Measurements from ENCODE around the gene CYP27C1.
"Not testable (repeated sequence)": the region's sequence is repeated elsewhere in the genome, so short reads cannot be mapped to it uniquely, and the experiment has no call there.

The CYP27C1 gene

GRCh38 chr2:127173057-127173456 is 47.0 kb downstream of the CYP27C1 start:
- H3K4me1 Mint-ChIP-seq: no peaks in the 10 kb centered on the region
- H3K4me3 Mint-ChIP-seq: no peak overlapping the region
- H3K27ac Mint-ChIP-seq: no peak overlapping the region
- H3K9me3 Mint-ChIP-seq: no peaks in the 10 kb centered on the region
- DNase-seq (no peak), ATAC-seq (no peak)
- H3K27me3 Mint-ChIP-seq: peaks cover 10% of the 10 kb centered on the region

DNA sequence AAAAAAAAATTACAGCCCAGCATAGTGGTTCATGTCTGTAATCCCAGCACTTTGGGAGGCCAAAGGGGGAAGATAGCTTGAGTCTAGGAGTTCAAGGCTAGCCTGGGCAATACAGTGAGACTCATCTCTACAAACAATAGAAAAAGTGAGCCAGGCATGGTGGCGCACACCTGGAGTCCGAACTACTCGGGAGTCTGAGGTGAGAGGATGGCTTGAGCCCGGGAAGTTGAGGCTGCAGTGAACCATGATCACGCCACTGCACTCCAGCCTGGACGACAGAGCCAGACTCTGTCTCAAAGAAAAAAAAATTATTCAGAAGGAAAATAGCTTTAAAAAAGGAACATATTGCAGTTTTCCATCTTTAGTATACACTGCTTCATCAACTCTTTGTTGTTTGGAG is 47.8 kb downstream of the CYP27C1 start:
- Mint-ChIP-seq H3K27ac (no peak overlapping the region), H3K4me3 (no peak overlapping the region), H3K9me3 (no peaks in the 10 kb centered on the region), H3K4me1 (no peaks in the 10 kb centered on the region), H3K27me3 (peaks cover 10% of the 10 kb centered on the region)
- no peak for ATAC-seq
- DNase-seq: no peak

GRCh38 chr2:127170452-127171197 is 49.5 kb downstream of the CYP27C1 start:
- H3K9me3 Mint-ChIP-seq: no peaks in the 10 kb centered on the region
- no peak for ATAC-seq

DNA sequence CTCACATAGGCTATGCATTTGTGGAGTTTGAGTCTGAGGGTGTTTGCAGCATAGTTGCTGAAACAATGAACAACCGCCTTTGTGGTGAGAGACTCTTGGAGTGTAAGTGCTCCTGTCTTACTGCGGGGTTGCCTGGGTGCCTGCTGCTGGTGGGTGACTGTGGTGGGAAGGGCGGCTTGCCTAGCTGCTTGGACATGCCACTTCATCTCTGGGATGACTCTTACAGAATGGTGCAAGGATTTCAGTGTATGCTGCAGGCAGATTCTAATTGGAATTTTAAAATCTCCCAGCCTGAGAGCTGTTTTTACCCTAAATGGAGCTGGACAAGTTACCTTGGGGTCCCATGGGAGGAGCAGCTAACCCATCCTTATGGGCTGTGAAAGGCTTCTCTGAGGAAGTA is 50.1 kb downstream of the CYP27C1 start:
- no peak for ATAC-seq
- Mint-ChIP-seq H3K4me3 (no peak overlapping the region), H3K4me1 (no peaks in the 10 kb centered on the region), H3K27me3 (peaks cover 7% of the 10 kb centered on the region), H3K27ac (no peak overlapping the region), H3K9me3 (no peaks in the 10 kb centered on the region)
- no peak for DNase-seq

More at GRCh38 chr2:127170452-127171197, 49.5 kb downstream of the CYP27C1 start:
- H3K27ac Mint-ChIP-seq: no peak overlapping the region
- no peak overlapping the region for H3K4me3 Mint-ChIP-seq
- no peak for DNase-seq
- H3K27me3 Mint-ChIP-seq: peaks cover 10% of the 10 kb centered on the region
- no peaks in the 10 kb centered on the region for H3K4me1 Mint-ChIP-seq

DNA sequence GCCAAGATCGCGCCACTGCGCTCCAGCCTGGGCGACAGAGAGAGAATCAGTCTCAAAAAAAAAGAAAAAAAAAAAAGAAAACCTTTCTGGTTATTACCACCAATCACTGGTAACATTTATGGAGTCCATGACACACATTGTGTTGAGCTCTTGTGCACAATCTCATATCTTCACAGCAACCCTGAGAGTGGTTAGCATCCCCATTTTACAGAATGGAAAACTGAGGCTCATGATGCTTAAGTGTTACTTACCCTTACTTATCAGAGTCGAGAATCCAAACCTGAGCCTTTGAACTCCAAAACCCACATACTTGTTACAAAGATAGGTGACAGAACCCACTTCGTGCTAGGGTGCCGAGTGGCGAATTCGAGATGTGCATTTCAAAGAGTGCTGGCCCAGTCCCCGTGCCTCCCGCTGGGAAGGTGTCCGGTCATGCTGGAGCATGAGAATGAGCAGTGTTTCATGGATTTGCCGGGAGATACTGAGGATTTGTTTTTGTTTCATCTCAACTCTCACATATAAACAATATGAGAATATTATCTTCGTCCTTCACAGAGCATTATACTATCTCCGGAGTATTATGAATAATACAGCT is 50.9 kb downstream of the CYP27C1 start:
- no peak overlapping the region for H3K27ac Mint-ChIP-seq
- ATAC-seq (no peak), DNase-seq (no peak)
- H3K4me3 Mint-ChIP-seq: no peak overlapping the region
- no peaks in the 10 kb centered on the region for H3K9me3 Mint-ChIP-seq
- no peaks in the 10 kb centered on the region for H3K27me3 Mint-ChIP-seq
- H3K4me1 Mint-ChIP-seq: no peaks in the 10 kb centered on the region

DNA sequence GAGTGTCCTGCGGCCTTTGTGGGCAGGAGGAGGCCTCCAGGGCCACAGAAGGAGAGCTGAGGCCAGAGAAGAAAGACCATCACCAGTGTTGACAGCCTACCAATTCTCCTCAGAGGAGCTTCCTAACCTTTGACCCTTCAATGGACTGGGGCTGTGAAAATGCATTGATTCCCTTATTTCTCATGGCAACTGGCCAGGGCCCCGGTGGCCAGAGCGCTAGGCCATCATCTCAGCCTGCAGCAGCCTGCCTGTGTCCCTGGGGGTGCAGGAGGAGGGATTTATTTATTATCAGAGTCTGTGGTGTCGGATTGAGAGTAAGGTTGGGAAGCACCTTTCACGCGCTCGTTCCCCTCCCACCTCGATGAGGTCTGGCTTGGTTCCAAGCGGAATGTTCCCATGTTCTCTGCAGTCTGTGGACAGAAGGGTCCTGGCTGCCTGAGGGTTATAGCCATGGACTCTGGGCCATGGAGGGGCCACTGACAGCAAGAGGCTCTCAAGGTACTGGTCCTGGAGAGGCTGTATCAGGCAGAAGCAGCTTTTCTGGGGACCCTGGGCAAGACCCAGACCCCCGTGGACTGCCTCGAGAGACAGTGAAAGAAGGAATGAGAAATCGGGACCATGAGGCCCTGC is 53.8 kb downstream of the CYP27C1 start:
- Mint-ChIP-seq H3K4me3 (no peak overlapping the region), H3K4me1 (no peaks in the 10 kb centered on the region), H3K9me3 (no peaks in the 10 kb centered on the region), H3K27me3 (no peaks in the 10 kb centered on the region), H3K27ac (no peak overlapping the region)
- ATAC-seq (no peak), DNase-seq (no peak)

GRCh38 chr2:127165539-127165935 is 54.6 kb downstream of the CYP27C1 start:
- no peak for DNase-seq
- Mint-ChIP-seq H3K4me3 (no peak overlapping the region), H3K27me3 (no peaks in the 10 kb centered on the region), H3K9me3 (no peaks in the 10 kb centered on the region), H3K27ac (no peak overlapping the region), H3K4me1 (no peaks in the 10 kb centered on the region)
- ATAC-seq: no peak

DNA sequence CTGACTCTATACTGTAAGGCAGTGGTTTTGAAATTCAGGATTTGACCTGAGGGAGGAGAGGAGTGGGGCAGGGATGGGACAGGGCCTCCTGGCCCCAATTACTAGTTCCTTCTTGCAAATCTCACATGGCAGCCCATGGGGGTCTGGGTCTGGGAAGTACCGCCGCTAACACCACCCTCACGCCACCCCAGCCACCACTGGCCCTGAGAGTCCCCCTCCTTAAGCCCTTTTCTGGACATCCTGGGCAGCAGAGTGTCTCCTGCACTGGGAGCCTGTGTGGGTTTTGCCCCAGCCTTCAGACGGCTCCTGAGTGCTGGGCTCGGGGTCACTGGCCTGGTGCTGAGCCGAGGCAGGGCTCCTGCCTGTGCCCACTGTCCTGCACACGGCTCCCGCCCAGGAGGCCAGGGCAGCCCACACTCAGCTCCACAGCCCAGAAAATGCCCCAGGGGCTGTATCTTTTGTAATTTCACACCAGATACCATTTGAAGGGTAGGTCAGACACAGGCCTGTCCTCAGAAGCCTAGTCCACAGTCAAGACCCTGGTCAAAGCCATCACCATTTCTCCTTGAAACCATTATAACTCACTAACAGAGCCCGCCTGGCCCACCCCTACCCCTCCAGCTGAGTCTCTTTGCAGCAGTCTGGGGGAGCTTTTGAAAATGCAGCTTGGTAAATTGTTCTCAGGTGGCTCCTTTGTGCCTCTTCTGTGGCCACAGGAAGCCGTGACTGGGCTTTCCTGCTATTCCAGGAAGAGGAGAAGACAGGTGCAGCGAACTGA is 55.1 kb downstream of the CYP27C1 start:
- Mint-ChIP-seq H3K27ac (no peak overlapping the region), H3K9me3 (no peaks in the 10 kb centered on the region), H3K27me3 (no peaks in the 10 kb centered on the region), H3K4me3 (no peak overlapping the region), H3K4me1 (no peaks in the 10 kb centered on the region)
- DNase-seq (no peak), ATAC-seq (peak; percentile 23)

- Mint-ChIP-seq H3K27me3 (no peaks in the 10 kb centered on the region), H3K27ac (no peak overlapping the region), H3K4me3 (no peak overlapping the region), H3K9me3 (no peaks in the 10 kb centered on the region), H3K4me1 (no peaks in the 10 kb centered on the region)
- DNase-seq (no peak), ATAC-seq (no peak)
Measured at GRCh38 chr2:127163921-127164320, 56.2 kb downstream of the CYP27C1 start.

DNA sequence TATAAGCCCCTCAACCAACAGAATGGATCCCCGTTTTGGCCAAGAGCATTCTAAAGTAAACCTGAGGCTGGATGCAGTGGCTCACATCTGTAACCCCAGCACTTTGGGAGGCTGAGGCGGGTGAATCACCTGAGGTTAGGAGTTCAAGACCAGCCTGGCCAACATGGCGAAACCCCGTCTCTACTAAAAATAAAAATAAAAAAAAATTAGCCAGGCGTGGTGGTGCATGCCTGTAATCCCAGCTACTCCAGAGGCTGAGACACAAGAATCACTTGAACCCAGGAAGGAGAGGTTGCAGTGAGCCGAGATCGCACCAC is 57.1 kb downstream of the CYP27C1 start:
- not testable (repeated sequence) for H3K9me3 Mint-ChIP-seq, H3K27me3 Mint-ChIP-seq, H3K4me3 Mint-ChIP-seq, DNase-seq, ATAC-seq, H3K4me1 Mint-ChIP-seq, H3K27ac Mint-ChIP-seq

DNA sequence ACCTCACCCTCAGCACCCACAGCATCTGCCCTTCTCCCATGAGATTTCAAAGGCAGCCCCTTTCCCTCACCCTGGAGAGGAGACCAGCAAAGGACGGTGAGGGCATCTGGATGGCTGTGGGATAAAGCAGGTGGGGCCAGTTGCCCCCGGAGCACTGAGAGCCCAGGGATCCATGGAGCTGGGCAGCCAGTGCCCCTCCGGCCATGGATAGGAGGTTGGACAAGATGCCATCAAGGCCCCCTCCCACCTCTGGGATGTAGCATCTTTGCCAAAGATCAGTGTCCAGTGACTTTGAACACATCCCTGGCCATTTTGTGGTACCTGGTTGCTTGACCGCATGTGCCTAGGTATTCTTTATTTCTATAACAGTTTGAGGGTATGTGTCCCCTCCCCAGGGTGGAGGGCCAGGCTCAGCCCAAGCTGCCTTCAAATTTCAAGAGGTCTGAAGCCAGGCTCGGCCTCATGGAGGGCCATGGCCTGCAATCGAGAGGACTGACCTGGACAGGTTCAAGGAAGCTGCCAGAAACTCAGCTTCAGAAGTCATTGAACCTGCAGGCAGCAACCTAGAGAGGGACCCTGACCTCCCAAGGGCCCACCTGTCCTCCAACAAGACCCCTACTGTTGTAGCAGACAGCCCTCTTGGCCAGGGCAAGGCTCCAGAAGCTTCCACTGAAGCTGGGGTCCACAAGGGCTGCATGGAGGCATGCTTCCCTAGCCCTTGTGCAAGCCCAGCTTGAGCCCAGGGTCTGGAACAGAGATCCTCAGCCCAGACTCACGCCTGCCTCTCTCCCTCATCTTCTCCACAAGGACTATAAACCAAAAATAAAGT is 57.6 kb downstream of the CYP27C1 start:
- Mint-ChIP-seq H3K4me1 (no peaks in the 10 kb centered on the region), H3K9me3 (no peaks in the 10 kb centered on the region), H3K4me3 (no peak overlapping the region), H3K27me3 (no peaks in the 10 kb centered on the region), H3K27ac (no peak overlapping the region)
- ATAC-seq: no peak
- no peak for DNase-seq

DNA sequence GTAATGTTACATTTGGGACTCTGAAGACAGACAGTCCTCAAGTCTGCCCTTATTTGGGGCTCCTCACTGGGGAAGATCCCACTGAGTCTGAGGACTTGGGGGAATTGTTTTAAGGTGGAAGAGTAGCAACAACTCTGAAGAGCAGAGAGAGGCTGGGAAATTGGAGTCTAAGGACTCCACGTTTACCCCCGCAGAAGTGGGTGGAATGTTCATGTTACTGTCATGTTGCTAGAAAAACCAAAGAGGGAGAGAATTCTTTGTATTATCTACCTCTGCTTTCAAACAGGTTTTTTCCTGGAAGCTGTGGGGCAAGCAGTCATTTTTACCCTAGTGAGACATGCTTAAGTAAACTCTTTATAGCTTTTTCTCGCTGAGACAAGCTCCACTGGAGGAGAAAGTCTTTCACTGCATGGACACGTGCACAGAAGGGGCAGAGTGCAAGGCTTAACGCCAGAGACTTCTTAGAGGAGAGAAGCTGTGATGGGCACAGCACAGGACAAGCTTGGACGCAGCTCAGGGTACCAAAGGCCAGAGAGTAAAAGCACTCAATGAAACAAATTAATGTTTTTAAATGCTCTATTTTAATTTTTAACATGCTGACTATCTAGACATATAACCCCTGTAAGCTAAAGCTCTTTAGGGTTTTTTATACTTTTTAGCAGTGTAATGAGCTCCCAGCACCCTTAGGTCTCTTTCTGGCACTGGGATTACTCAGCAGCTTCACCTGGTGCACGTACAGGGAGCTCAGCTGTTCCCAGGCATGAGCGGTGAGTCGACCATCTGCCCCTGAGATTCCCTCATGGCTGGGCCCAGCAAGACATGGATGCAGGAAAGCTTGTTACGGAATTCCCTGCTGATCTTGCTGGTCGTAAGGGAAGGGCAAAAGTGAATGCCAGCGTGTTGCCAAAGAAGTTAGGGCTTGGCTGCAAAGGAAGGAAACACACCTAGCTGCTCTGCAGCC is 58.6 kb downstream of the CYP27C1 start:
- no peaks in the 10 kb centered on the region for H3K27me3 Mint-ChIP-seq
- ATAC-seq (no peak), DNase-seq (no peak)
- H3K4me3 Mint-ChIP-seq: no peak overlapping the region
- no peak overlapping the region for H3K27ac Mint-ChIP-seq
- H3K9me3 Mint-ChIP-seq: no peaks in the 10 kb centered on the region
- H3K4me1 Mint-ChIP-seq: no peaks in the 10 kb centered on the region

GRCh38 chr2:127160676-127161075 is 59.4 kb downstream of the CYP27C1 start:
- ATAC-seq (no peak), DNase-seq (no peak)
- H3K27me3 Mint-ChIP-seq: no peaks in the 10 kb centered on the region
- no peaks in the 10 kb centered on the region for H3K4me1 Mint-ChIP-seq
- H3K4me3 Mint-ChIP-seq: no peak overlapping the region
- no peak overlapping the region for H3K27ac Mint-ChIP-seq
- H3K9me3 Mint-ChIP-seq: no peaks in the 10 kb centered on the region

- Mint-ChIP-seq H3K4me3 (no peak overlapping the region), H3K9me3 (no peaks in the 10 kb centered on the region), H3K4me1 (no peaks in the 10 kb centered on the region), H3K27me3 (no peaks in the 10 kb centered on the region), H3K27ac (no peak overlapping the region)
- DNase-seq (no peak), ATAC-seq (no peak)
Measured at GRCh38 chr2:127159543-127159942, 60.6 kb downstream of the CYP27C1 start.

Measured in stimulated activated naive CD8-positive, alpha-beta T cell treated with anti-CD3 and anti-CD28 coated beads, Interleukin-15, amount 100 ng/mL, for 72 hours (primary cell).